Stomach (tissue), 9 donors: ENCODE results near the gene MPI. TPM values are rescaled to one million over a fixed set of nuclear protein-coding genes. Genes with fewer than 3 reads are reported as not detected.

Experiments
- DNase-seq, 2 donors: peaks; one replicate each; pipeline versions ENCODE4 v3.0.0 to v3.0.0-alpha.2; 2013 to 2019
- H3K27ac ChIP-seq, 5 donors: fragments of 200-600 bp in 4 of 5; sonication (generic) in 4 of 5; one replicate each; pipeline ENCODE4 v1.5.1; 2013 to 2019; ENCODE audit warnings: mild to moderate bottlenecking in 1 of 5, moderate library complexity in 1 of 5
- H3K27me3 ChIP-seq, 3 donors: fragments of 200-600 bp; sonication (generic); one replicate each; pipeline ENCODE4 v1.5.1; 2017 to 2019; ENCODE audit warnings: mixed run types in 1 of 3
- H3K36me3 ChIP-seq, 4 donors: fragments of 200-600 bp; sonication (generic); 1 replicate in 3 of 4; 2 replicates in 1 of 4; pipeline ENCODE4 v1.5.1; 2016 to 2019
- H3K4me1 ChIP-seq, 4 donors: fragments of 200-600 bp; sonication (generic); one replicate each; pipeline ENCODE4 v1.5.1; 2016 to 2019
- H3K4me3 ChIP-seq, 4 donors: fragments of 200-600 bp; sonication (generic) in 3 of 4; one replicate each; pipeline ENCODE4 v1.5.1; 2016 to 2019; ENCODE audit warnings: mild to moderate bottlenecking in 1 of 4
- H3K9me3 ChIP-seq, 4 donors: fragments of 200-600 bp; sonication (generic); one replicate each; pipeline ENCODE4 v1.5.1; 2016 to 2019
- EP300 ChIP-seq: sonication (generic); formaldehyde crosslinking; IDR thresholded peaks from one replicate; pipeline ENCODE4 v1.6.1; 2017; ENCODE audit warnings: antibody characterized with exemption
- POLR2A ChIP-seq, 4 donors: fragments of 450-650 bp; IDR thresholded peaks; one replicate each; pipeline ENCODE4 v1.6.1; 2016; ENCODE audit warnings: antibody characterized with exemption in 4 of 4, control low read depth in 2 of 4, mild to moderate bottlenecking in 1 of 4, moderate library complexity in 1 of 4
- POLR2AphosphoS5 ChIP-seq, 3 donors: sonication (generic); formaldehyde crosslinking; IDR thresholded peaks; one replicate each; pipeline ENCODE4 v1.6.1; 2016; ENCODE audit warnings: antibody characterized with exemption in 3 of 3
- WGBS, 5 donors: extraction: QIAGEN DNeasy Blood & Tissue Kit in 3 of 5; methylation state at CpG; one replicate each; pipeline versions ENCODE4 v1.1.5 to v1.1.7; 2013 to 2018; 5-methylcytosine and 5-hydroxymethylcytosine counted together
- intact Hi-C: fragments of 100-400 bp; cut with DNase I; formaldehyde crosslinking; loops from one replicate; pipeline ENCODE4 v1.15.1; 2023; ENCODE audit warnings: low total_unique reads
- polyA plus RNA-seq, 3 donors: library from polyadenylated mRNA; stranded (reverse); fragments of 200-250 nt; gene quantifications; one replicate each; pipeline ENCODE4 v1.2.3, GENCODE V29; 2013
- total RNA-seq, 5 donors: library from RNA; depleted of rRNA; stranded (reverse); fragments of >200 nt; gene quantifications; one replicate each; pipeline versions ENCODE4 v1.1.0 to v1.2.3, GENCODE V29; 2014 to 2016
- TF ChIP-seq, protein P1 (sequence below), 7 experiments: fragments of 450-650 bp in 4 of 7; fragments of 200-600 bp in 3 of 7; sonication (generic) in 3 of 7; IDR thresholded peaks; one replicate each; pipeline ENCODE4 v1.5.1; 2016 to 2019; ENCODE audit warnings: antibody characterized with exemption in 7 of 7, control low read depth in 2 of 7, mild to moderate bottlenecking in 1 of 7
- donor health status: healthy with polysubstance abuse.
- donor health status: Bipolar disorder and iron deficiency.
- donor health status: healthy.

MPI gene
- total and polyA plus RNA-seq, 8 donors, result 17.0 to 35.7 (median 20.4) TPM

DNA sequence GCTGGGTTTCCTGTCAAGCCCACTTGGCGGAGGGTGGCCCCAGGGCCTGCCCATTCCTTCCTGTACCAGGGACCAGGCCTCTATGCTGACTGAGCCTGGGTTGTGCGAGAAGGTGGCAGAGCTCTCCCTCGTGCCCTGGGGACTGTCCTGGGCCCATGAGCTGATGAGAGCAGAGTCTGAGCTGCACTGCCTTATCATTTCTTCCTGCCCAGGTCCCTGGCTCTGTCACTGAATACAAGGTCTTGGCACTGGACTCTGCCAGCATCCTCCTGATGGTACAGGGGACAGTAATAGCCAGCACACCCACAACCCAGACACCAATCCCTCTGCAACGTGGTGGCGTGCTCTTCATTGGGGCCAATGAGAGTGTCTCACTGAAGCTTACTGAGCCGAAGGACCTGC, 7.5 kb downstream of the MPI start:
- no peaks in the 10 kb centered on the region for H3K27me3 ChIP-seq
- DNase-seq, result no peak
- H3K36me3 ChIP-seq, result peaks cover 24 to 85% (median 80%) of the 10 kb centered on the region in 4 donors
- intact Hi-C loops, result loop anchor here (10.0 kb wide), 1 partner anchor 52 kb away; the partner anchor contains the start of gene ULK3
- H3K27ac ChIP-seq, result no peak overlapping the region
- TF ChIP-seq POLR2A (IDR thresholded peaks at IDR 0.05) (no peak), EP300 (no peak), POLR2AphosphoS5 (IDR thresholded peaks at IDR 0.05) (no peak)
- TF ChIP-seq, protein P1, sequence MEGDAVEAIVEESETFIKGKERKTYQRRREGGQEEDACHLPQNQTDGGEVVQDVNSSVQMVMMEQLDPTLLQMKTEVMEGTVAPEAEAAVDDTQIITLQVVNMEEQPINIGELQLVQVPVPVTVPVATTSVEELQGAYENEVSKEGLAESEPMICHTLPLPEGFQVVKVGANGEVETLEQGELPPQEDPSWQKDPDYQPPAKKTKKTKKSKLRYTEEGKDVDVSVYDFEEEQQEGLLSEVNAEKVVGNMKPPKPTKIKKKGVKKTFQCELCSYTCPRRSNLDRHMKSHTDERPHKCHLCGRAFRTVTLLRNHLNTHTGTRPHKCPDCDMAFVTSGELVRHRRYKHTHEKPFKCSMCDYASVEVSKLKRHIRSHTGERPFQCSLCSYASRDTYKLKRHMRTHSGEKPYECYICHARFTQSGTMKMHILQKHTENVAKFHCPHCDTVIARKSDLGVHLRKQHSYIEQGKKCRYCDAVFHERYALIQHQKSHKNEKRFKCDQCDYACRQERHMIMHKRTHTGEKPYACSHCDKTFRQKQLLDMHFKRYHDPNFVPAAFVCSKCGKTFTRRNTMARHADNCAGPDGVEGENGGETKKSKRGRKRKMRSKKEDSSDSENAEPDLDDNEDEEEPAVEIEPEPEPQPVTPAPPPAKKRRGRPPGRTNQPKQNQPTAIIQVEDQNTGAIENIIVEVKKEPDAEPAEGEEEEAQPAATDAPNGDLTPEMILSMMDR (IDR thresholded peaks at IDR 0.05), result no peak
- H3K4me1 ChIP-seq, result peaks cover 0 to 33% (median 17%) of the 10 kb centered on the region in 4 donors
- no peak overlapping the region for H3K4me3 ChIP-seq
- WGBS, 5 donors, result 78 to 100% (median 83%) methylated on average over 3 to 6 of the region's 6 CpGs
- H3K9me3 ChIP-seq, result no peaks in the 10 kb centered on the region

DNA sequence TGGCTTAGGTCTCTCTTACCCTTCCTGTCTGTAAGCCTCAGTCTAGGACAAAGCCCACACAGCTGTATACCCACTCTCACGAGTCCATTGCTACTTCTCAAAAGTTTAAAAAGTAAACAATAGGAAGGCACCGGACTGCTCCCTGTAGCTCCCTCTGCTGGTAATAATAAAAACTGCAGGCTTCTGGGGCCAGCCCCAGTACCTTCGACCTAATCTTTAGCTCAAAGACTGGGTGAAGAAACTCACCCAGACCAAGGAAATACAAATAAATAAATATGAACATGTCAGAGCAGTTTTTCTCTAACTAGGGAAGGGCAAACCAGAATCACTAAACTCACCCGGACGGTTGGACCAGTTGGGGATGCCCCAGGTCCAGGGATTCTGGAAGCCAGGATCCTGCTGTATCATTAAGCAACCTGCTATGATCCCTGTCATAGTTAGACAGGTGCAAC, 11.8 kb downstream of the MPI start:
- intact Hi-C loops, result no loop called here
- H3K36me3 ChIP-seq, result peaks cover 31 to 80% (median 77%) of the 10 kb centered on the region in 4 donors

DNA sequence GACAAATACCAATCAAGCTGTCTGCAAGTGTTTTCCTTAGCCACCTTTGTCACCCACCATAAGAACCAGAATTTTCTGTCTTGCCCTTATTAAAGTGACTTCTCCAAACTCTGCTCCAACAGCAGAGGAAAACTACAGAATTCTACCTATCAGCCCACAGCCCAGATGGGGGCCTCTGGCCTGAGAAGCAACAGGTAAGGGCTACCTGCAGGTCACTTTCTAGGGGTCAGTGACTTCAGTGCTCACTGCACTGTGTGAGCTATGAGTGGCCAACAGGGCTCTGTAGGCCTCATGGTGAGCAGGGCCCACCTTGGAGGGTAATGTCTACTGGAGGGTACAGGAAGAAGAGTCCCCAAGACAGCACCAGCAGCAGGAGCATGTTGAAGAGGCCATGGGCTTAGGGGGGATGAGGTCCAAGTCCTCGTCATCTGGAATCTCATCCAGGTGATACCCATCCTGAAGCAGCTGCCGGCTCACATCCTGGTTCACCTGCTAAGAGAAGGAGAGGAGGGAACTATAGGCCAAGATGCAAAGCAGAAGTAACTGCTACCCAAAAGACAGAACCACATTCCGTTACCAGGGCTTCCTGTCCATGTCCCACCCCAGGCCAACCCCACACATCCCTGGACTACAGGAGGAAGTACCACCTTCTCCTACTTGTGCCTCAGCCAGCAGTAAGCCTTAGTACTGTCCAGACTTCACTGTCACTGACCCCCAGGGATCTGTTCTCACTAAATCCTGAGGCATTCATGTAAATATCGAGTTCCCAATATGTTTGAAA, 12.6 kb downstream of the MPI start:
- 86 to 93% (median 88%) methylated on average over 4 of the region's 4 CpGs for WGBS, 5 donors
- Histone ChIP-seq H3K9me3 (no peaks in the 10 kb centered on the region), H3K27me3 (no peaks in the 10 kb centered on the region), H3K27ac (peak overlapping the region in 2 of 5 donors; percentile 3 to 15), H3K4me3 (no peak overlapping the region), H3K36me3 (peaks cover 31 to 72% (median 69%) of the 10 kb centered on the region in 4 donors), H3K4me1 (peaks cover 15 to 51% (median 42%) of the 10 kb centered on the region in 4 donors)
- no peak for TF ChIP-seq POLR2A (IDR thresholded peaks at IDR 0.05)
- TF ChIP-seq EP300, result no peak
- TF ChIP-seq POLR2AphosphoS5 (IDR thresholded peaks at IDR 0.05), result no peak
- TF ChIP-seq, protein P1 (IDR thresholded peaks at IDR 0.05), result no peak
- intact Hi-C loops, result no loop called here
- DNase-seq, result no peak

More for the DNA sequence above, 11.8 kb downstream of the MPI start:
- Histone ChIP-seq H3K27ac (peak overlapping the region in 4 of 5 donors; percentile 3 to 48 (median 20)), H3K9me3 (no peaks in the 10 kb centered on the region), H3K4me3 (no peak overlapping the region), H3K4me1 (peaks cover 13 to 43% (median 37%) of the 10 kb centered on the region in 4 donors), H3K27me3 (no peaks in the 10 kb centered on the region)
- DNase-seq, result peak; percentile 74 to 83
- no peak for TF ChIP-seq POLR2A (IDR thresholded peaks at IDR 0.05)
- TF ChIP-seq, protein P1 (IDR thresholded peaks at IDR 0.05), result peak in 6 of 7 experiments; percentile 46 to 98 (median 90)
- peak in 1 of 3 donors; percentile 49 for TF ChIP-seq POLR2AphosphoS5 (IDR thresholded peaks at IDR 0.05)
- no peak for TF ChIP-seq EP300
- 8 to 15% (median 10%) methylated on average over 5 of the region's 5 CpGs for WGBS, 5 donors

DNA sequence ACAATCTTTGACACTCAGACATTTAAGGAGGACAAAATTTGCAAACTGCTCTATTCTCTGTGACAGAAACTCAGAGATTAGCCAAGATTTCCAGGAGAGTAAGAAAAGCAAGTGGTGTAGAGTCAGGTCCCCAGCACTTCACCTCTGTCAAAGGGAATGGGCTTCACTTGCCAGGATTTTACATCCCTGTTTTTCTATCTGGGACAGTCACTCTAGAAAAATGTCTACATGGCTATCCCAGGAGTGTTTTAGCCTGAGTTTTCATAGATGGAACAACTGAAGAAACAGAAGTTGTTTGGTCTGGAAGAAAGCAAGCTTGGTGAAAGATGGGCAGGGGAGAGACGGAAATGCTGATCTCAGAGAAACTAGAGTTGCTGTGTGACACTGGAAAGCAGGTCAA, 13.8 kb downstream of the MPI start:
- Histone ChIP-seq H3K36me3 (peaks cover 31 to 60% (median 57%) of the 10 kb centered on the region in 4 donors), H3K27me3 (no peaks in the 10 kb centered on the region), H3K4me3 (no peak overlapping the region), H3K4me1 (peaks cover 17 to 55% (median 45%) of the 10 kb centered on the region in 4 donors), H3K9me3 (no peaks in the 10 kb centered on the region), H3K27ac (no peak overlapping the region)
- TF ChIP-seq EP300 (no peak), POLR2A (IDR thresholded peaks at IDR 0.05) (no peak), POLR2AphosphoS5 (IDR thresholded peaks at IDR 0.05) (no peak)
- TF ChIP-seq, protein P1 (IDR thresholded peaks at IDR 0.05), result no peak
- intact Hi-C loops, result no loop called here
- DNase-seq, result no peak
- 84 to 93% (median 91%) methylated on average over 1 of the region's 1 CpG for WGBS, 5 donors
